NCI-H1417 (cell line): ENCODE data around the gene MC2R.

ENCODE experiments used
- DNase-seq, 3 experiments: peaks; one replicate each; lab custom pipeline; 2025; lab: John Stamatoyannopoulos, UW

MC2R gene

DNA sequence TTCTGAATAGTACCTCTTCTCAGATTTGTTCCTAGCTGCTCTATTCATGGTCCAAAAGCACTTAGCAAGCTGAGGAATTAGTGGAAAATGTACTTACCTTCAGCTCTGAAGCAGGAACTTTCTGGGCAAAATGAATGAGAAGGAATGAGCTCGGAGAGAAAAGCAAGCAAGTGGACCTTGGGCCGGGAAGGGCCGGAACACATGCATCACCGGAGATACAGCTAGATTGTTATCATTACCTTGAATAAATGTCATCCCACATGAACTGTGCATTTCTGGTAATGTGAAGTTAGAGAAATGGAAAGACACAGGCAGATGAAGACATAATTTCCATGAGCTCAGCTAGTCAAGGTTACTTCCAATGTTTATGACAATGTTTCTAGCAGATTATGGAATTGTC, at the start of gene MC2R:
TSS of gene MC2R (minus strand) at position 146 of the 400 bp plus-strand sequence. CDS start 30,018 bp downstream, outside the sequence.
- no peak for DNase-seq

DNA sequence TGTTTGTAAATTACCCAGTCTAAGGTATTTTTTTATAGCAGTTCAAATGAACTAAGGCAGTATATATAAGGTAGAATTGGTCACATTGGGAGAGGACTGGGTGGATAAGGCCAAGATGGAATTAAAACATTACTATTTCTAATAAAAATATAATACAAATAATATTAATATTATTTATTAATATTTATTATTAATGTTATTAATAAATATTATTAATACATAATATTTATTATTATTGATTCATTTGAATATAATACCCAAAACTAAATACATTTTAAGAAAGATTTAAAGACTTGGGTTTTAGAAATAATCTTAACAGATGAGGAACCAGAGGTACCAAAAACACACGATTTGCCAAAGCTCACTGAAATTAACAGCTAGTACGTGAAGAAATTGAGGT, 30.5 kb upstream of the MC2R start:
- no peak for DNase-seq

- no peak for DNase-seq
Observed at GRCh38 chr18:13943338-13943737, 28.0 kb upstream of the MC2R start.

- no peak for DNase-seq
Observed at GRCh38 chr18:13940326-13940725, 25.0 kb upstream of the MC2R start.

GRCh38 chr18:13934676-13935075, 19.3 kb upstream of the MC2R start:
- DNase-seq = no peak

DNA sequence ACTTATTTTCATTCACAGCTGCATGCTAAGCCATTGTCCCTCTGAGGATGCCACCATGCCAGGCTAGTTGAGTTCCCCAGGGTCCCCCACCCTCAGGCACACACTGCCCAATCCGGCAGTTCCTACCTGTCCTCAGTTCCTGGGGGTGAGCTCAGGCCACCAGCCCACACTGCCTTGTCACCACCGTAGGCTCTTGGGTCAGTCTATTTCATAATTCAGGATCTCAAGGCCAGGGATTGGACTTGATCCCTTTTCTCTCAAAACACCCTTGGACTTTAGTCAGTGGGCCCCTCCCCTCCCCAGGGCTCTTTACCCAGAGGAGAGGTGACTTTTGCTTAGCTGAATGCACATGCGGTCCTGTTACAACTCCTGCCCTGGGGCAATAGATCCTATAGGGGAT, 18.7 kb upstream of the MC2R start:
- DNase-seq = no peak

- no peak for DNase-seq
Observed at GRCh38 chr18:13932285-13933025, 17.1 kb upstream of the MC2R start.

GRCh38 chr18:13930964-13931363, 15.6 kb upstream of the MC2R start:
- DNase-seq = no peak

DNA sequence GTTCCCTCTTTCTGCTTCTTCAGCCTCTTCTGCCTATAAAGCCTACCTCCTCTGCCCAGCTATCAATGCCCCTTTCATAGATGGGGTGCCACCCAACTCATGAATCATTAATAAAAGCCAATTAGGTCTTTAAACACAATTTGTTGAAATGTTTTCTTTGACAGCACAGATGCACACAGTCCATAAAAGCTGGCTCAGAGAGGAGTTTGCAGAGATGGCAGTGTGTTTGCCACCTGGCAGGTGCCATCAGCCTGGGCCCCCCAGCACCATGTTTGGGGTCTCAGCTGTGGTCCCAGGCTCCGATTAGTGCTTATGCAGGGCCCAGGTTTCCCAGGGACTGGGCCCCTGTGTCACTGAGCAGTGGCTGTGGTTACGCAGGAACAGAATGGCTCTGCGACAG, 7.9 kb upstream of the MC2R start:
- DNase-seq = no peak

- no peak for DNase-seq
Observed at GRCh38 chr18:13918898-13919297, 3.6 kb upstream of the MC2R start.

- no peak for DNase-seq
Observed at GRCh38 chr18:13917401-13917800, 2.1 kb upstream of the MC2R start.

- no peak for DNase-seq
Observed at GRCh38 chr18:13916559-13916958, 1.2 kb upstream of the MC2R start.

- DNase-seq = no peak
Observed at GRCh38 chr18:13915995-13916431, 677 bp upstream of the MC2R start.

GRCh38 chr18:13914756-13915155, 580 bp downstream of the MC2R start:
- DNase-seq = no peak

GRCh38 chr18:13914170-13914569, 1.2 kb downstream of the MC2R start:
- DNase-seq = no peak

GRCh38 chr18:13913205-13913604, 2.1 kb downstream of the MC2R start:
- no peak for DNase-seq

DNA sequence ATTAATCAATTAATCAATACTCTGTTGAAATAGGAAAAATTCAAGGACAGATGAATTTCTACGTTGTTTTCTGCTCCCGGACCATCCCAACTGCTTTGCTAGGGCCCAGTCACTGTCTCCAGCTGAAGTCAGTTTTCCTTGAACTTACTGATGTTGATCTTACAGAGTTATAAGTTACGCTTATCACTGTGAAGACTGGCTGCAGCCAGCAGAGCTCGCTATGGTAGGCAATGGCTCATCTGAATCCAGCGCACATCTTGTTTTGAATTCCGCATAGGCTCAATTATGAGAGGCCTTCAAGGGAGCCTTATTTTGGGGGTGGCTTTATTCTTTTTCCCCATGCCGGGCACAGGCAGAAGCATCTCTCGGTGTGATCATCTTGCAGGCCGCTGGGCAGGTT, 2.7 kb downstream of the MC2R start:
- DNase-seq = no peak

DNA sequence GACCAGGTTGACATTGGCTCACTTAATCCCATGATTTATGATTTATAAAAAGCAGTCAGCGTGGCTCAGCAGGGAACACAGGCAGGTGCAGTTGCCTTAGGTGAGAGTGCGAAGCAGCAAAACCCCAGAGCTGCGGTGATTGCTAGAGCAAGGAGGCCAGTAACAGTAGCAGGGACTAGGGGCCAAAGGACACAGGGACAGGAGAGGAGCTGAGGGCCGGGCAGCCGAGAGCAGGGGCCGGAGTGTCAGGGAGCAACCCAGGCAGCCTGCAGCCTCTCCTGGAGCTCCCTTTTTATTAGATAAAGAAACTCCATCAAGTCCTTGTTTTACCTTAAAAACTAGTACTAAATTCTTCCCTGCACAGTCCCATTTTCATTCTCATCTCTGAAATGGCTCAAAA, 4.3 kb downstream of the MC2R start:
- peak in 2 of 3 experiments; percentile 27 to 41 for DNase-seq

DNA sequence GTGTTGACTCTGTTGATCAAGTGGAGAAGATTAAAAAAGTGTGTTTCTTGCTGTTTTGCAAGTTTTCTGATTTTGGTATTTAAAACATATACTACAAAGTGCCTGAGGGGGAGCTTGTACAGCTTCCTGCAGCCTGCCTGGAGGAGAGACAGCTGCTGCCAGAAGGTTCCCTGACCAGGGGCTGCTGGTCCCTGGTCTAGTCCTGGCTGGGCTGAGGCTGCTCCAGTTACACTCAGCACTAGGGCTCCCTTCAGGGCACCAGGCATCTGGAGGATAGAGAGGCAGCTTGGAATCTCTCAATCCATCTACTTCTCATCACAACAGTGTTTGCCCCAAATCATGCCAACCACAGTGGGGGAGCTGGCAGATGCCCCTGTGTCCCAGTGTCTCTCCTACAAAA, 4.8 kb downstream of the MC2R start:
- DNase-seq = peak in 1 of 3 experiments; percentile 41

DNA sequence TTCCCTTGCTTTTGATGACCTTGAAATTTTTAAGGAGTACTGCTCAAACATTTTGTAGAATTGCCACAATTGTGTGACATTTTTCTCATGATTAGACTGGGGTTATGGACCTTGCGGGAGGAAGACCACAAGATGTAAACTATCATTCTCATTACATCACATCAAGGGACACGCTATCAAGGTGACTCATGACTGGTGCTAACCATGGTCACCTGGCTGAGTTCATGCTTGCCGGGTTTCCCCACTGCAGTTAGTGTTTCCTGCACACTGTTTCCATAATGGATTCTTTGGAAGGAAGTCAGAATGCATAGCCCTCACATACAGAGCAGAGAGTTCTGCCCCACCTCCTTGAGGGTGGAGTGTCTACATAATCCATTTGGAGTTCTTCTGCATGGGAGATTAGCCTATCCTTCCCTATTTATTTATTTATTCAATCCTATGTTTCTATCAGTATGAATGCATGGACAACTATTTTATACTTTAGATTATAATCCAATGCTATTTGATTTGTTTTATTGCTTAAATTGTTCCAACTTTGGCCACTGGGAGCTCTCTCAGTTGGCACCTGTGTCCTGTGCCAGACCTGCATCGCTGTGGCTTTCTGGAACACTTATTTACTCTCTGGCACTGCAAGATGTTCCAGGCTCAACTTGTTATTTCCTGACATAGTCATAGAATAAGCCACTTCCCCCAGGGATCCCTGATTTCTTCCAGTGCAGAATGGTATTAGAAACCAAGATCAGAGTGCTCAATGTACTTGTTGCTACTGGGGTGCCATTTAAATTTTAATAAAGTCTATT, 6.0 kb downstream of the MC2R start:
- DNase-seq = no peak

- DNase-seq = no peak
Observed at GRCh38 chr18:13900633-13901032, 14.7 kb downstream of the MC2R start.

- DNase-seq = no peak
Observed at GRCh38 chr18:13895505-13896033, 19.8 kb downstream of the MC2R start.

DNA sequence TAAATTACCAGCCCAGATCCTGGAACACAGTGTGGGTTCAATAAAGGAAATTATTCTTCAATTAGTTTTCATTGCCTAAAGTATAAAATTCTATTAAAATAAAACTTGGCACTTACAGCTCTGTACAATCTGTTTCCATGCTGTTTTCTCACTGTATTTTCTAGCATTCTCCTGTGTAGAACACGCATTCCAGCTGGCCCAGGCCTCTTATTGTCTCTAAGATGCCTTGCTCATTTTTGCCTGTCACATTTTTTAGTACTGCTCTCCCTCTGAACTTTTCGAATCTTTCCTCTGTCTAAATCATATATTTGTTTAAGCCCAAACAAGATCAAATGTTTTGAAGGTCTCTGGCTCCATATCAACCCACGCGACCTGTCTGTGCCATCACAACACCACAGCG, 20.8 kb downstream of the MC2R start:
- DNase-seq = no peak
